Activated B cell treated with CpG ODN at 0.5 μM for 24 hours (primary cell): ENCODE data around the gene RPS6KB2. TPM values are rescaled to one million over a fixed set of nuclear protein-coding genes. Genes with fewer than 3 reads are reported as not detected.

ENCODE experiments used
- ATAC-seq: fragments of 200-7000 bp; cut with Tn5 transposase; one replicate; pipeline ENCODE4 v1.10.0; 2021; ENCODE audit warnings: low read depth, mild to moderate bottlenecking, moderate library complexity
- CTCF ChIA-PET: fragments of 350-600 bp; sonication (Branson Sonifier 250); formaldehyde crosslinking; loops from one replicate; lab custom pipeline; 2021; ENCODE audit warnings: antibody characterized with exemption; lab: Charles Lee
- POLR2A ChIA-PET: fragments of 350-600 bp; sonication (Branson Sonifier 250); formaldehyde crosslinking; loops from one replicate; lab custom pipeline; 2021; ENCODE audit warnings: antibody characterized with exemption; lab: Charles Lee
- DNase-seq: peaks from one replicate; pipeline ENCODE4 v3.0.0; 2022
- H3K27ac Mint-ChIP-seq: one replicate; pipeline ENCODE4 v1.8.0; 2020; ENCODE audit warnings: mixed read lengths
- H3K27me3 Mint-ChIP-seq: one replicate; pipeline ENCODE4 v1.8.0; 2021; ENCODE audit warnings: mixed read lengths
- H3K36me3 Mint-ChIP-seq: one replicate; pipeline ENCODE4 v1.8.0; 2021; ENCODE audit warnings: low read depth, mixed read lengths
- H3K4me1 Mint-ChIP-seq: one replicate; pipeline ENCODE4 v1.8.0; 2021; ENCODE audit warnings: mixed read lengths
- H3K4me3 Mint-ChIP-seq: one replicate; pipeline ENCODE4 v1.8.0; 2020; ENCODE audit warnings: mild to moderate bottlenecking, mixed read lengths
- H3K9me3 Mint-ChIP-seq: one replicate; pipeline ENCODE4 v1.8.0; 2020; ENCODE audit warnings: mixed read lengths
- intact Hi-C: fragments of 100-400 bp; cut with micrococcal nuclease; formaldehyde crosslinking; loops from one replicate; pipeline ENCODE4 v1.15.1; 2024
- total RNA-seq: library from RNA; stranded (reverse); gene quantifications from 2 replicates; pipeline ENCODE4 v1.2.3, GENCODE V29; 2022
- TF ChIP-seq, protein P1 (sequence below): fragments of 200-600 bp; IDR thresholded peaks from one replicate; pipeline ENCODE4 v1.8.0; 2022; ENCODE audit warnings: antibody characterized with exemption, mild to moderate bottlenecking

RPS6KB2 gene
- total RNA-seq, 1 donor from 2014 or later, result 74.5 TPM

DNA sequence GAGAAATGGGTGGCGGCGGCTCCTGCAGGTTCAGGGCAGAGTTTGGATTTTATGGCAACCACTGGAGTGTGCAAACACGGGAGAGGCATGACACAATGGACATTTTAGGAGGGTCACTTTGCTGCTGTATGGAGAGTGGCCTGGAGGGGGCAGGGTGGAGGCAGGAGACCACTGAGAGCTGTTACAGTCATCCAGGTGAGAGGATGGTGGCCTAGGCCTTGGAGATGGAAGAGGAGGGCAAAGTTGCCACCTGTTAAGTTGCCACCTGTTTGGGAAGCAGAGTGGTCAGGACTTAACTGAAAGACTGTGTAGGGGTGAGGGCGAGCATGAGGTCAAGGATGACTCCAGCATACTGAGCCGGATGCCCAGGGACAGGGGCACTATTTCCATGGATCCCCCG, 38.8 kb upstream of the RPS6KB2 start:
- CTCF ChIA-PET, result interaction anchor here (0.7 to 4.0 kb wide), 7 partner anchors 8 to 118 kb away, joined by 3 to 22 read pairs (median 4); partner anchors contain the start of genes CDK2AP2, PITPNM1 and TMEM134
- POLR2A ChIA-PET, result interaction anchor here (1.0 to 26.4 kb wide), 5 partner anchors 13 to 81 kb away, joined by 4 to 1307 read pairs (median 100); partner anchors contain the start of genes CLCF1, POLD4, PPP1CA and PTPRCAP
- H3K27ac Mint-ChIP-seq, result peak overlapping the region; percentile 51
- peak overlapping the region; percentile 68 for H3K4me3 Mint-ChIP-seq
- ATAC-seq (peak; percentile 63), DNase-seq (peak; percentile 56)
- H3K27me3 Mint-ChIP-seq, result no peaks in the 10 kb centered on the region
- H3K36me3 Mint-ChIP-seq, result peaks cover 6% of the 10 kb centered on the region
- H3K4me1 Mint-ChIP-seq, result peaks cover 36% of the 10 kb centered on the region
- no peaks in the 10 kb centered on the region for H3K9me3 Mint-ChIP-seq
- TF ChIP-seq, protein P1, sequence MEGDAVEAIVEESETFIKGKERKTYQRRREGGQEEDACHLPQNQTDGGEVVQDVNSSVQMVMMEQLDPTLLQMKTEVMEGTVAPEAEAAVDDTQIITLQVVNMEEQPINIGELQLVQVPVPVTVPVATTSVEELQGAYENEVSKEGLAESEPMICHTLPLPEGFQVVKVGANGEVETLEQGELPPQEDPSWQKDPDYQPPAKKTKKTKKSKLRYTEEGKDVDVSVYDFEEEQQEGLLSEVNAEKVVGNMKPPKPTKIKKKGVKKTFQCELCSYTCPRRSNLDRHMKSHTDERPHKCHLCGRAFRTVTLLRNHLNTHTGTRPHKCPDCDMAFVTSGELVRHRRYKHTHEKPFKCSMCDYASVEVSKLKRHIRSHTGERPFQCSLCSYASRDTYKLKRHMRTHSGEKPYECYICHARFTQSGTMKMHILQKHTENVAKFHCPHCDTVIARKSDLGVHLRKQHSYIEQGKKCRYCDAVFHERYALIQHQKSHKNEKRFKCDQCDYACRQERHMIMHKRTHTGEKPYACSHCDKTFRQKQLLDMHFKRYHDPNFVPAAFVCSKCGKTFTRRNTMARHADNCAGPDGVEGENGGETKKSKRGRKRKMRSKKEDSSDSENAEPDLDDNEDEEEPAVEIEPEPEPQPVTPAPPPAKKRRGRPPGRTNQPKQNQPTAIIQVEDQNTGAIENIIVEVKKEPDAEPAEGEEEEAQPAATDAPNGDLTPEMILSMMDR, result no peak
- intact Hi-C loops, result loop anchor here (1.0 to 2.0 kb wide), 2 partner anchors 117 to 269 kb away; no protein-coding TSS in a partner anchor

- no peaks in the 10 kb centered on the region for H3K9me3 Mint-ChIP-seq
- ChIA-PET POLR2A (interaction anchor here (0.6 to 17.5 kb wide), 17 partner anchors 10 to 1078 kb away, joined by 3 to 693 read pairs (median 11); partner anchors contain the start of genes AIP, CDK2AP2, CLCF1 and PITPNM1), CTCF (interaction anchor here (1.2 to 4.0 kb wide), 3 partner anchors 9 to 39 kb away, joined by 3 to 22 read pairs (median 12); no protein-coding TSS in a partner anchor)
- H3K27me3 Mint-ChIP-seq, result no peaks in the 10 kb centered on the region
- ATAC-seq (no peak), DNase-seq (no peak)
- TF ChIP-seq, protein P1, result no peak
- intact Hi-C loops, result loop anchor here (1.0 kb wide), 3 partner anchors 10 to 78 kb away; partner anchors contain the start of genes PPP1CA, RPS6KB2 and TMEM134
- peak overlapping the region; percentile 89 for H3K4me3 Mint-ChIP-seq
- peaks cover 36% of the 10 kb centered on the region for H3K4me1 Mint-ChIP-seq
- peaks cover 11% of the 10 kb centered on the region for H3K36me3 Mint-ChIP-seq
- peak overlapping the region; percentile 80 for H3K27ac Mint-ChIP-seq
Measured at GRCh38 chr11:67390947-67391303, 37.4 kb upstream of the RPS6KB2 start.

DNA sequence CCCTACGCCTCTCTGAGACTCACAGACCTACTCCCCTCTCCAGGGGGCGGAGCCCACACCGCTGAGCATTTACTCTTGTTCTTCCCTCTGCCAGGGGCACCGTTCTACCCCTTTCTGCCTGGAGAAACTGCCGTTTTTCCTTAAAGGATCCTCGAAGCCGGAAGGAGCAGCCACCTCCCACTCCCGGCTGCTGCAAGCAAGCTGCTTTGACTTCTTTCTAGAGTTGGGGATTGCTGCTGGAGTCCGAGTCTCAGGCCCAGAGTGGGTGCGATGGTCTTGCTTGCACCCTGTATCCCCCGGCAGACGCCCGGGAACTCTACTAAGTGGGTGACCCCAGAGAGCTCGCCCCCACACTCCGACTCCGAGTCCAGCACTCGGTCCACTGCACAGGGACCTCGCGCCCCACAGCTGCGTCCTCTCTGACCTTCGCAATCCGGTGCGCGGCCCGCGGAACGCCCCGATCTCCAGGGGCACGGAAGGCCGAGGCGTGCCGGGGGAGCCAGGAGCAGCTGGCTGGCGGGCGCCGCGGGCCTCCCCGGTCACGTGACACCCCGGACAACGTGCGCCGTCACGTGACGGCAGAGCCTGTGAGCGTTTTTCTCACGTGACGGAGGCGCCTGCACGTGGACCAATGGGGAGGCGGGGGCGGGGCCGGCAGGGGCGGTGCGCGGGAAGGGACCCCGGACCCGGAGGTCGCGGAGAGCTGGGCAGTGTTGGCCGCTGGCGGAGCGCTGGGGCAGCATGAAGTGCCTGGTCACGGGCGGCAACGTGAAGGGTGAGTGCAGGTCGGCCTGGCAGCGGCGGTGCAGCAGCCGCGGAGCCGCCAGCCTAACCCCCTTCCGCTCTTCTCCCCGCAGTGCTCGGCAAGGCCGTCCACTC, 36.8 kb upstream of the RPS6KB2 start, which contains the start of gene RAD9A:
TSS of gene RAD9A (plus strand) at position 683 of the 879 bp plus-strand sequence. CDS start at position 742, 59 bp downstream.
- ATAC-seq (peak; percentile 79), DNase-seq (peak; percentile 85)
- ChIA-PET CTCF (interaction anchor here (0.9 to 4.0 kb wide), 9 partner anchors 10 to 114 kb away, joined by 3 to 22 read pairs (median 4); partner anchors contain the start of genes PITPNM1 and PPP1CA), POLR2A (interaction anchor here (0.5 to 17.5 kb wide), 34 partner anchors 9 to 365 kb away, joined by 3 to 693 read pairs (median 4); partner anchors contain the start of genes AIP, ANKRD13D, CDK2AP2 and CLCF1)
- peak within 1 kb of the TSS; percentile 80 for H3K27ac Mint-ChIP-seq
- peaks cover 40% of the 10 kb centered on the region for H3K4me1 Mint-ChIP-seq
- TF ChIP-seq, protein P1, result no peak
- peak within 1 kb of the TSS; percentile 89 for H3K4me3 Mint-ChIP-seq
- H3K9me3 Mint-ChIP-seq, result no peaks in the 10 kb centered on the region
- no peaks in the 10 kb centered on the region for H3K27me3 Mint-ChIP-seq
- intact Hi-C loops, result loop anchor here (1.0 kb wide), 3 partner anchors 10 to 78 kb away; partner anchors contain the start of genes PPP1CA, RPS6KB2 and TMEM134
- H3K36me3 Mint-ChIP-seq, result peaks cover 14% of the 10 kb centered on the region

DNA sequence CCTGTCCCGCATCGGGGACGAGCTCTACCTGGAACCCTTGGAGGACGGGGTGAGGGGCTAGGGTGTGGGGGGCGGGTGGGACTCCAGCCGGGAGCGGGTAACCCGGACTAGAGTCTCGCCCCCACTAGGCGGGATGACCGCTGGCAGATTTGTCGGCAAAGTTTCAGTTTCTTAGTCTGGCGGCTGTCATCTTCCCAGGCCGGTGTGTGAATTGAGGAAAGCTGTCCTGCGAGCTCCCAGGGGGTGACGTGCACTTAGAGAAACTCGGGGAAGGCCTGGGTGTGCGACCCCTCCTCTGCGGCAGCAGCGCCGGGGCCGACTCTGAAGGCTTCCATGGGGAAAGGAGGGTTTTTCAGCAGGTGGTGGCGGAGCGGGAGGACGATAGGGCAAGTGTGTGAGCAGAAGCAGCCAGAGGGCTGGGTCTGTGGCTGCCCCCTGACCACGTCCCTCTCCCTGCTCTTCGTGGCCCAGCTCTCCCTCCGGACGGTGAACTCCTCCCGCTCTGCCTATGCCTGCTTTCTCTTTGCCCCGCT, 36.0 kb upstream of the RPS6KB2 start:
- ATAC-seq (no peak), DNase-seq (no peak)
- intact Hi-C loops, result no loop called here
- H3K4me3 Mint-ChIP-seq, result peak overlapping the region; percentile 89
- ChIA-PET CTCF (interaction anchor here (0.9 to 4.0 kb wide), 8 partner anchors 9 to 113 kb away, joined by 3 to 22 read pairs (median 4); partner anchors contain the start of genes PITPNM1 and PPP1CA), POLR2A (interaction anchor here (0.5 to 17.5 kb wide), 32 partner anchors 10 to 365 kb away, joined by 3 to 693 read pairs (median 4); partner anchors contain the start of genes AIP, ANKRD13D, CDK2AP2 and PITPNM1)
- peaks cover 45% of the 10 kb centered on the region for H3K4me1 Mint-ChIP-seq
- H3K9me3 Mint-ChIP-seq, result no peaks in the 10 kb centered on the region
- H3K27ac Mint-ChIP-seq, result peak overlapping the region; percentile 75
- TF ChIP-seq, protein P1, result no peak
- no peaks in the 10 kb centered on the region for H3K27me3 Mint-ChIP-seq
- peaks cover 18% of the 10 kb centered on the region for H3K36me3 Mint-ChIP-seq
